SK-N-SH treated with all-trans-retinoic acid at 6 μM for 48 hours (cell line): Measurements from ENCODE around the gene HSPG2.

ENCODE experiments used
- ATAC-seq: fragments of 200-7000 bp; cut with Tn5 transposase; 3 replicates; pipeline ENCODE4 v1.9.1; 2020; ENCODE audit warnings: mild to moderate bottlenecking, moderate library complexity
- ARNTL ChIP-seq: fragments of 450-650 bp; formaldehyde crosslinking; IDR thresholded peaks from 2 replicates; pipeline ENCODE4 v1.5.0; 2020; ENCODE audit warnings: low read depth, mild to moderate bottlenecking, moderate library complexity, borderline replicate concordance
- BACH2 ChIP-seq: fragments of 250-450 bp; sonication (Bioruptor Pico); IDR thresholded peaks from 2 replicates; pipeline ENCODE4 v1.9.0; 2021; ENCODE audit warnings: mild to moderate bottlenecking, borderline replicate concordance
- CSDC2 ChIP-seq: fragments of 250-450 bp; sonication (Bioruptor Pico); IDR thresholded peaks from 2 replicates; pipeline ENCODE4 v1.5.0; 2020; ENCODE audit warnings: mild to moderate bottlenecking, moderate library complexity
- CSRNP3 ChIP-seq: fragments of 250-450 bp; sonication (Bioruptor Pico); IDR thresholded peaks from 2 replicates; pipeline ENCODE4 v1.5.1; 2021; ENCODE audit warnings: mild to moderate bottlenecking, moderate library complexity
- GLIS3 ChIP-seq: fragments of 250-450 bp; sonication (Bioruptor Pico); IDR thresholded peaks from 2 replicates; pipeline ENCODE4 v1.5.0; 2020; ENCODE audit warnings: mild to moderate bottlenecking, moderate library complexity
- OSR1 ChIP-seq: fragments of 250-450 bp; sonication (Bioruptor Pico); IDR thresholded peaks from 2 replicates; pipeline ENCODE4 v1.8.0; 2022; ENCODE audit warnings: moderate library complexity, mild to moderate bottlenecking, inconsistent platforms
- PPARA ChIP-seq: fragments of 250-450 bp; sonication (Bioruptor Pico); IDR thresholded peaks from 2 replicates; pipeline ENCODE4 v1.5.0; 2020; ENCODE audit warnings: mild to moderate bottlenecking, borderline replicate concordance
- RARB ChIP-seq: fragments of 250-450 bp; sonication (Bioruptor Pico); IDR thresholded peaks from 2 replicates; pipeline ENCODE4 v1.8.0; 2021; ENCODE audit warnings: mild to moderate bottlenecking, moderate library complexity
- SNAI2 ChIP-seq: fragments of 250-450 bp; sonication (Bioruptor Pico); IDR thresholded peaks from 2 replicates; pipeline ENCODE4 v1.5.0; 2020; ENCODE audit warnings: mild to moderate bottlenecking, moderate library complexity
- TCF4 ChIP-seq: fragments of 250-450 bp; sonication (Bioruptor Pico); IDR thresholded peaks from 2 replicates; pipeline ENCODE4 v1.8.0; 2021; ENCODE audit warnings: mild to moderate bottlenecking, moderate library complexity, borderline replicate concordance
- TOX ChIP-seq: fragments of 250-450 bp; sonication (Bioruptor Pico); IDR thresholded peaks from 2 replicates; pipeline ENCODE4 v1.8.0; 2021; ENCODE audit warnings: mild to moderate bottlenecking, moderate library complexity, borderline replicate concordance
- ZC3H10 ChIP-seq: fragments of 250-450 bp; sonication (Bioruptor Pico); IDR thresholded peaks from 2 replicates; pipeline ENCODE4 v1.5.1; 2021; ENCODE audit warnings: mild to moderate bottlenecking, moderate library complexity
- ZFP3 ChIP-seq: fragments of 250-450 bp; sonication (Bioruptor Pico); IDR thresholded peaks from 2 replicates; pipeline ENCODE4 v1.5.0; 2020; ENCODE audit warnings: mild to moderate bottlenecking, moderate library complexity
- ZFP30 ChIP-seq: fragments of 450-650 bp; formaldehyde crosslinking; IDR thresholded peaks from 2 replicates; pipeline ENCODE4 v1.5.0; 2022; ENCODE audit warnings: mild to moderate bottlenecking, moderate library complexity
- ZNF565 ChIP-seq: fragments of 450-650 bp; formaldehyde crosslinking; conservative IDR thresholded peaks from 2 replicates; pipeline ENCODE4 v1.5.0; 2020; ENCODE audit warnings: low read depth, mild to moderate bottlenecking, moderate library complexity
- ZNF70 ChIP-seq: fragments of 450-650 bp; formaldehyde crosslinking; IDR thresholded peaks from 2 replicates; pipeline ENCODE4 v1.5.0; 2020; ENCODE audit warnings: mild to moderate bottlenecking, moderate library complexity
- ZNF8 ChIP-seq: fragments of 450-650 bp; formaldehyde crosslinking; IDR thresholded peaks from 2 replicates; pipeline ENCODE4 v1.5.0; 2020; ENCODE audit warnings: mild to moderate bottlenecking, moderate library complexity
- TF ChIP-seq, protein P1 (sequence below): fragments of 250-450 bp; sonication (Bioruptor Pico); IDR thresholded peaks from 2 replicates; pipeline ENCODE4 v1.5.0; 2020; ENCODE audit warnings: mild to moderate bottlenecking, moderate library complexity
- TF ChIP-seq, protein P2 (sequence below): fragments of 250-450 bp; sonication (Bioruptor Pico); IDR thresholded peaks from 2 replicates; pipeline ENCODE4 v1.8.0; 2021; ENCODE audit warnings: low read depth, mild to moderate bottlenecking, moderate library complexity, borderline replicate concordance
- TF ChIP-seq, protein P3 (sequence below): fragments of 250-450 bp; sonication (Bioruptor Pico); IDR thresholded peaks from 2 replicates; pipeline ENCODE4 v1.5.1; 2020; ENCODE audit warnings: low read depth, mild to moderate bottlenecking, moderate library complexity

The HSPG2 gene

DNA sequence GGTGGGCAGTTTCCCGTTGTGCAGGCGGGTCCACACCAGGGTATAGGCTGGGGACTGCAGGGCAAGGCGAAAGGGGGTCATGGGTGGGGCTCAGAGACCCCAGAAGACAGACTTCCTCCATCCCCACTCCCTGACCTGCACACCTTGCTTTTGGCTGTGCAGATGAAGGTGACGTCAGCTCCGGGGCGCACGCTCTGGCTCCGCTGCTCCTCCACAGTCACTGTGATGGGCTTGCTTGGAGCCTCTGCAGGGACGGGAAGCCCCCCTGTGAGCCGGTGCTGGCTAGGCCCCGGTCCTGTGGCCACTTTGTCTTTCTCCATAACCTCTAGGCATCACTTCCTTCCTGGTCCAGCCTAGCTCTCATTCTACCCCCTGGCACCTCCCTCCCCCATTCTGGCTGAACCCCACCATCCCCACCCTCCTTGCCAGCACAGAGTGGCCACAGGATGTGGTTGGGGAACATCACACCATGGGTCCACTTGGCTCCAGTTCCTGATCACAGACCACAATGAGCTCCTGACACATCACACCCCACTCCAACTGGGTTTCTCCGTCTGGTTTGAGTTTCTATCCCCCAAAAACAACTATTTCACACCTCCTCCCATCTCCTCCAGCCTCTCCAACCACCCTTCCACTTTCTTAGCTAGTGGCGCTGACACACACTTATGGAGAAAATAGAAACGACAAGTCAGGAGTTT, 79.8 kb downstream of the HSPG2 start:
- no peak for TF ChIP-seq CSDC2 (CRISPR knock-in tag)
- no peak for TF ChIP-seq RARB (CRISPR knock-in tag)
- no peak for TF ChIP-seq OSR1 (CRISPR knock-in tag)
- TF ChIP-seq TCF4 (CRISPR knock-in tag): no peak
- no peak for ATAC-seq

DNA sequence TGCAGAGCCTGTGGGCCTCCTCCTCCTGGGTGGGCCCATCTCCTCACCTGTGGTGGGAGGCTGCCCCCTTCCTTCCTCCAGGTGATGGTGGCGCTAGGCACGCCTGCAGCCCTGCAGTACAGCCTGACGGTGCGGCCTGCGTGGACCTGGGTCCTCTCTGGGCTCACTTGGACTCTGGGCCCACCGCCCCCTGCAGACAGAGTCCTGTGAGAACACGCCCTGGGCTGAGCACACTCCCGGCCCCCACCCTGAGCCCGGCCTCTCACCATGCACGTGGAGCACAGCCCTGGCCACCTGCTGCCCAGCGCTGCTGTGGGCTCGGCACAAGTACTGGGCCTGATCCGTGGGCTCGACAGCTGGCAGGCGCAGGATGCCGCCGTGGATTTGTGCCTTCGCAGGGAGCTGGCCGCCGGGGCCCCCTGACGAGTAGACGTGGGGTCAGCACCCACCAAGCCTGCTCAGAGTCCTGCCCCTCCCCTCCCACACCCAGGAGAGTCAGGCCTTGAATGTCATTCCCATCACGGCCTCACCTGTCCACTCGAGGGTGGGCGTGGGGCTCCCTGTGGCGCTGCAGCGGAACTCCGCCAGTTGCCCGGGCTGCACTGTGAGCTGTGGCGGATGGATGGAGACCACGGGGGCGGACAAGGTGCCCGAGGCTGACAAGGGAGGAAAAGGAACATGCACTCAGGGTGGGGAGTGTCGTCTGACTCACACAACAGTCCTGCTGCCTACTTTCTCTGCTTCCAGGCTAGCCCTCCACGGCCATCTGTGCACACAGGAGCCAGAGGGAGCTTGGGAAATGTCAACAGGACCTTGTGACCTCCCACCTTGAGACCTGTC, 81.6 kb downstream of the HSPG2 start:
- TF ChIP-seq ZFP30 (CRISPR knock-in tag) (no peak), SNAI2 (CRISPR knock-in tag) (no peak), CSRNP3 (CRISPR knock-in tag) (no peak), PPARA (no peak)
- TF ChIP-seq, protein P1, sequence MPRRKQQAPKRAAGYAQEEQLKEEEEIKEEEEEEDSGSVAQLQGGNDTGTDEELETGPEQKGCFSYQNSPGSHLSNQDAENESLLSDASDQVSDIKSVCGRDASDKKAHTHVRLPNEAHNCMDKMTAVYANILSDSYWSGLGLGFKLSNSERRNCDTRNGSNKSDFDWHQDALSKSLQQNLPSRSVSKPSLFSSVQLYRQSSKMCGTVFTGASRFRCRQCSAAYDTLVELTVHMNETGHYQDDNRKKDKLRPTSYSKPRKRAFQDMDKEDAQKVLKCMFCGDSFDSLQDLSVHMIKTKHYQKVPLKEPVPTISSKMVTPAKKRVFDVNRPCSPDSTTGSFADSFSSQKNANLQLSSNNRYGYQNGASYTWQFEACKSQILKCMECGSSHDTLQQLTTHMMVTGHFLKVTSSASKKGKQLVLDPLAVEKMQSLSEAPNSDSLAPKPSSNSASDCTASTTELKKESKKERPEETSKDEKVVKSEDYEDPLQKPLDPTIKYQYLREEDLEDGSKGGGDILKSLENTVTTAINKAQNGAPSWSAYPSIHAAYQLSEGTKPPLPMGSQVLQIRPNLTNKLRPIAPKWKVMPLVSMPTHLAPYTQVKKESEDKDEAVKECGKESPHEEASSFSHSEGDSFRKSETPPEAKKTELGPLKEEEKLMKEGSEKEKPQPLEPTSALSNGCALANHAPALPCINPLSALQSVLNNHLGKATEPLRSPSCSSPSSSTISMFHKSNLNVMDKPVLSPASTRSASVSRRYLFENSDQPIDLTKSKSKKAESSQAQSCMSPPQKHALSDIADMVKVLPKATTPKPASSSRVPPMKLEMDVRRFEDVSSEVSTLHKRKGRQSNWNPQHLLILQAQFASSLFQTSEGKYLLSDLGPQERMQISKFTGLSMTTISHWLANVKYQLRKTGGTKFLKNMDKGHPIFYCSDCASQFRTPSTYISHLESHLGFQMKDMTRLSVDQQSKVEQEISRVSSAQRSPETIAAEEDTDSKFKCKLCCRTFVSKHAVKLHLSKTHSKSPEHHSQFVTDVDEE: no peak
- ATAC-seq: peak; percentile 12; the same call in 1 of the 3 replicates

DNA sequence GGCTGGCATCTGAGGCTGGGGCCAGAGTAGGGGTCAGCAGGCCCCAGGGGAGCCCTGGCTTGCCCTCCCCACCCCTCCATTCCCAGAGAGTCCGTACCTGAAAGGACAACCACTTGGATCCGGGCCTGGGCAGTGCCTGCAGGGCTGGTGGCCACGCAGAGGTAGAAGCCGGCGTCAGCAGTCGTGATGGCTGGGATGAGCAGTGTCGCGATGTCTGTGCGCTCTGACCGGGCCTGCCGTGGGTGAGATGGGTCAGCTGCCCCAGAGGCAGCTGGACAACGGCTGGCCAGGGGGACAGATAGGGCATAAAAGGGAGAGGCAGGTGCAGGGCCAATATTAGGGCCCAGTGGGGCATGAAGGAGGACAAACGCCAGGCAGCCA, 82.4 kb downstream of the HSPG2 start:
- ATAC-seq: no peak
- TF ChIP-seq OSR1 (CRISPR knock-in tag): no peak
- no peak for TF ChIP-seq ZNF565 (CRISPR knock-in tag)
- no peak for TF ChIP-seq BACH2 (CRISPR knock-in tag)
- TF ChIP-seq CSRNP3 (CRISPR knock-in tag): no peak
- no peak for TF ChIP-seq TOX (CRISPR knock-in tag)
- no peak for TF ChIP-seq ZNF8 (CRISPR knock-in tag)
- TF ChIP-seq, protein P2, sequence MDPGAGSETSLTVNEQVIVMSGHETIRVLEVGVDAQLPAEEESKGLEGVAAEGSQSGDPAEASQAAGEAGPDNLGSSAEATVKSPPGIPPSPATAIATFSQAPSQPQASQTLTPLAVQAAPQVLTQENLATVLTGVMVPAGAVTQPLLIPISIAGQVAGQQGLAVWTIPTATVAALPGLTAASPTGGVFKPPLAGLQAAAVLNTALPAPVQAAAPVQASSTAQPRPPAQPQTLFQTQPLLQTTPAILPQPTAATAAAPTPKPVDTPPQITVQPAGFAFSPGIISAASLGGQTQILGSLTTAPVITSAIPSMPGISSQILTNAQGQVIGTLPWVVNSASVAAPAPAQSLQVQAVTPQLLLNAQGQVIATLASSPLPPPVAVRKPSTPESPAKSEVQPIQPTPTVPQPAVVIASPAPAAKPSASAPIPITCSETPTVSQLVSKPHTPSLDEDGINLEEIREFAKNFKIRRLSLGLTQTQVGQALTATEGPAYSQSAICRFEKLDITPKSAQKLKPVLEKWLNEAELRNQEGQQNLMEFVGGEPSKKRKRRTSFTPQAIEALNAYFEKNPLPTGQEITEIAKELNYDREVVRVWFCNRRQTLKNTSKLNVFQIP (CRISPR knock-in tag): no peak
- TF ChIP-seq ZC3H10 (CRISPR knock-in tag): no peak
- TF ChIP-seq RARB (CRISPR knock-in tag): no peak
- no peak for TF ChIP-seq ZFP30 (CRISPR knock-in tag)
- no peak for TF ChIP-seq ZNF70 (CRISPR knock-in tag)
- TF ChIP-seq ARNTL (CRISPR knock-in tag): no peak
- TF ChIP-seq GLIS3 (CRISPR knock-in tag): no peak

- TF ChIP-seq, protein P3, sequence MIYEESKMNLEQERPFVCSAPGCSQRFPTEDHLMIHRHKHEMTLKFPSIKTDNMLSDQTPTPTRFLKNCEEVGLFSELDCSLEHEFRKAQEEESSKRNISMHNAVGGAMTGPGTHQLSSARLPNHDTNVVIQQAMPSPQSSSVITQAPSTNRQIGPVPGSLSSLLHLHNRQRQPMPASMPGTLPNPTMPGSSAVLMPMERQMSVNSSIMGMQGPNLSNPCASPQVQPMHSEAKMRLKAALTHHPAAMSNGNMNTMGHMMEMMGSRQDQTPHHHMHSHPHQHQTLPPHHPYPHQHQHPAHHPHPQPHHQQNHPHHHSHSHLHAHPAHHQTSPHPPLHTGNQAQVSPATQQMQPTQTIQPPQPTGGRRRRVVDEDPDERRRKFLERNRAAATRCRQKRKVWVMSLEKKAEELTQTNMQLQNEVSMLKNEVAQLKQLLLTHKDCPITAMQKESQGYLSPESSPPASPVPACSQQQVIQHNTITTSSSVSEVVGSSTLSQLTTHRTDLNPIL (CRISPR knock-in tag): no peak
- TF ChIP-seq CSDC2 (CRISPR knock-in tag) (no peak), ZNF70 (CRISPR knock-in tag) (no peak), TCF4 (CRISPR knock-in tag) (no peak), BACH2 (CRISPR knock-in tag) (no peak), ZFP3 (no peak), ZFP30 (CRISPR knock-in tag) (no peak)
- TF ChIP-seq, protein P1: no peak
- ATAC-seq: no peak
These were observed 82.9 kb downstream of the HSPG2 start for GRCh38 chr1:21854090-21854750.
